PC-9 (cell line): Measurements from ENCODE around the gene TSPAN18.

Source experiments
- EZH2 ChIP-seq: fragments of 200-600 bp; sonication (generic); IDR thresholded peaks from 2 replicates; pipeline ENCODE4 v1.8.0; 2017; ENCODE audit warnings: antibody characterized with exemption, low read depth
- TF ChIP-seq, protein P1 (sequence below): fragments of 200-600 bp; sonication (generic); conservative IDR thresholded peaks from 2 replicates; pipeline ENCODE4 v1.6.1; 2017; ENCODE audit warnings: mixed run types, antibody characterized with exemption, mild to moderate bottlenecking, moderate library complexity

DNA sequence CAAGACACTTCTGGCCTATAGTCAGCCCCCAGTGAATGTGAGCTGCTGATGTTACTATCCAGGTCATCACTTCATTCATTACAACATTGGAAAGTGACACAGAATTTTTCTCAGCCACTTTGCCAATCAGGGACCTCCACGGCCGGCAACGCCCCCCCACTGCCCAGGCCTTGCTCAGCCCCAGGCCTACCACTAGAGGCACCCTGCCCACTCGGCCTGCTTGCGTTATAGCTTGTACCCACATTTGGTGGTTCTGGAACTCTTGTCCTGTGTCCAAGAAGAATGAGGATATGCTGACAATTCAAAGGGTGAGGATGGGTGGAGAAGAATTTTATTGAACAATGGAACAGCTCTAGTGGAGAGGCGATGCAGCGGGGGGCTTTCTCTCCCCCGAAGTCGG is 96.2 kb downstream of the TSPAN18 start:
- TF ChIP-seq, protein P1, sequence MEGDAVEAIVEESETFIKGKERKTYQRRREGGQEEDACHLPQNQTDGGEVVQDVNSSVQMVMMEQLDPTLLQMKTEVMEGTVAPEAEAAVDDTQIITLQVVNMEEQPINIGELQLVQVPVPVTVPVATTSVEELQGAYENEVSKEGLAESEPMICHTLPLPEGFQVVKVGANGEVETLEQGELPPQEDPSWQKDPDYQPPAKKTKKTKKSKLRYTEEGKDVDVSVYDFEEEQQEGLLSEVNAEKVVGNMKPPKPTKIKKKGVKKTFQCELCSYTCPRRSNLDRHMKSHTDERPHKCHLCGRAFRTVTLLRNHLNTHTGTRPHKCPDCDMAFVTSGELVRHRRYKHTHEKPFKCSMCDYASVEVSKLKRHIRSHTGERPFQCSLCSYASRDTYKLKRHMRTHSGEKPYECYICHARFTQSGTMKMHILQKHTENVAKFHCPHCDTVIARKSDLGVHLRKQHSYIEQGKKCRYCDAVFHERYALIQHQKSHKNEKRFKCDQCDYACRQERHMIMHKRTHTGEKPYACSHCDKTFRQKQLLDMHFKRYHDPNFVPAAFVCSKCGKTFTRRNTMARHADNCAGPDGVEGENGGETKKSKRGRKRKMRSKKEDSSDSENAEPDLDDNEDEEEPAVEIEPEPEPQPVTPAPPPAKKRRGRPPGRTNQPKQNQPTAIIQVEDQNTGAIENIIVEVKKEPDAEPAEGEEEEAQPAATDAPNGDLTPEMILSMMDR = peak; percentile 58
- no peak for TF ChIP-seq EZH2
